H1 (cell line): Measurements from ENCODE around the gene ADAT3.

Source experiments
- EP300 ChIP-seq, 2 experiments: IDR thresholded peaks; 1 replicate in 1 of 2; 2 replicates in 1 of 2; pipeline ENCODE4 v1.6.1; 2011 to 2012; ENCODE audit warnings: low read depth in 2 of 2, low read length in 2 of 2, mild to moderate bottlenecking in 2 of 2, borderline replicate concordance in 1 of 2, inconsistent platforms in 1 of 2, moderate library complexity in 1 of 2
- EZH2 ChIP-seq: fragments of 200-600 bp; sonication (generic); IDR thresholded peaks from 2 replicates; pipeline ENCODE4 v1.7.1; 2012; ENCODE audit warnings: low read depth, mild to moderate bottlenecking, moderate library complexity, low read length, inconsistent platforms; ENCODE audit not compliant: severe bottlenecking
- JUN ChIP-seq: IDR thresholded peaks from 2 replicates; pipeline ENCODE4 v1.6.1; 2011; ENCODE audit warnings: low read depth, mild to moderate bottlenecking, improper control_type of control experiment, low read length

GRCh38 chr19:1941146-1942077 is 36.2 kb downstream of the ADAT3 start, which contains the start of gene CSNK1G2:
- TF ChIP-seq JUN (no peak), EZH2 (no peak), EP300 (IDR thresholded peaks at IDR 0.05; ENCODE audit: borderline replicate concordance in 1 of 2, low read depth in 2 of 2, low read length in 2 of 2) (no peak)
